Keratinocyte (primary cell): ENCODE data around the gene NEU2.

Source experiments
- CTCF ChIP-seq, 3 experiments: IDR thresholded peaks in 1 of 3; conservative IDR thresholded peaks in 1 of 3; optimal IDR thresholded peaks in 1 of 3; 2 replicates in 2 of 3; 3 replicates in 1 of 3; pipeline versions ENCODE3 to v1.5.1; 2011; ENCODE audit warnings: low read length in 3 of 3, mild to moderate bottlenecking in 3 of 3, moderate library complexity in 2 of 3, control low read depth in 1 of 3, inconsistent platforms in 1 of 3; ENCODE audit not compliant: insufficient read depth in 2 of 3; ENCODE audit errors: extremely low read depth in 1 of 3
- EZH2 ChIP-seq: IDR thresholded peaks from one replicate; pipeline ENCODE4 v1.6.1; 2012; ENCODE audit warnings: inconsistent platforms, mild to moderate bottlenecking, low read length, moderate library complexity

GRCh38 chr2:233041722-233042323 is 9.4 kb downstream of the NEU2 start:
- no peak for TF ChIP-seq CTCF (optimal IDR thresholded peaks at IDR 0.05 in 1 of 3, IDR thresholded peaks at IDR 0.05 in 1 of 3, conservative IDR thresholded peaks at IDR 0.05 in 1 of 3; ENCODE audit: extremely low read depth in 1 of 3, insufficient read depth in 2 of 3, low read length in 3 of 3)
- no peak for TF ChIP-seq EZH2
